Measurements from ENCODE around the gene NR6A1. TPM values are rescaled to one million over a fixed set of nuclear protein-coding genes. Genes with fewer than 3 reads are reported as not detected.

Gene NR6A1
- total and polyA plus RNA-seq, 2 of the 8 experiments (the other 6 are each of a cell fraction or from before 2014, with no cell fraction given), result 93.2 to 237 TPM

DNA sequence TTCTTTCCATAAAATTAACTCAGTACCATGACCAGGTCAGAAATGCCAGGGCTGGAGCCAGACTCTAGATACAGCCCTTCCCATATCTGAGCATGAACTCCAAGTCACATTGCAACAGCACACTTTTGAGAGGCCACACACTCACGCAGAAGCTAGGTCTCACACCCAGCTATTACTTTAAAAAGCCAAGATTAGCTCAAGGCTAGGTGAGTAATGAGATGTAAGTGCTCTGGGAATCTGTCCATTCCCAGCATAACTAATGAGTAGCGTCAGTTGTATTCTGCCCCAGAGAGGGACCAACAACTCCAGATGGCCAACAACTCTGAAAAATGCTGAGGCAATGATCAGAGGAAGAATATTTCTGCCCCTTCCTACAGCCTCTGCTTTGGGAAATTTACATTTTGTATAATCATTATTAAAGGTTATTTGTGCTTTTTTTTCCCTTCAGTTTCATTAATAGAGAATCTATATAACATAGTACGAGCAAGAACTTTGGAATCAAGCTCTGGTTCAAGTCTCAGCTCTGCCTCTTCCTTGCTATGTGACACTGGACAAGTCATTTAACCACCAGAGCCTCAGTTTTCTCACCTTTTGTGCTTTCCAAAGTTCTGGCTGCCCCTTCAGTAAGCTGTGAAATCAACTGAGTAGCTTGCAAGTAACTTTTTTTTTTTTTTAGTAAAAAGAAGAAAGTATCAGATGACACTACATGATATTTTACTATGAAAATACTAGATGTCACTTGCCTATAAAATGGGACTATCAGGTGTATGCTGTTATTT is 118.3 kb downstream of the NR6A1 start:
- H2BK20ac ChIP-seq (ENCODE audit: low read length), result no peak overlapping the region
- no peak for TF ChIP-seq SIRT6 (IDR thresholded peaks at IDR 0.05; ENCODE audit: low read length)
- no peak for TF ChIP-seq SAP30 (IDR thresholded peaks at IDR 0.05; ENCODE audit: insufficient read depth, insufficient replicate concordance, low read length)
- no peak for TF ChIP-seq TAF1 (IDR thresholded peaks at IDR 0.05; ENCODE audit: low read depth, low read length)
- TF ChIP-seq SP1 (IDR thresholded peaks at IDR 0.05; ENCODE audit: low read depth, low read length), result no peak
- TF ChIP-seq, protein P1, sequence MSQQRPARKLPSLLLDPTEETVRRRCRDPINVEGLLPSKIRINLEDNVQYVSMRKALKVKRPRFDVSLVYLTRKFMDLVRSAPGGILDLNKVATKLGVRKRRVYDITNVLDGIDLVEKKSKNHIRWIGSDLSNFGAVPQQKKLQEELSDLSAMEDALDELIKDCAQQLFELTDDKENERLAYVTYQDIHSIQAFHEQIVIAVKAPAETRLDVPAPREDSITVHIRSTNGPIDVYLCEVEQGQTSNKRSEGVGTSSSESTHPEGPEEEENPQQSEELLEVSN (IDR thresholded peaks at IDR 0.05), result no peak
- TF ChIP-seq BCL11A (IDR thresholded peaks at IDR 0.05; ENCODE audit: low read depth in 2 of 2, low read length in 2 of 2), result no peak
- no peak for TF ChIP-seq SP2 (IDR thresholded peaks at IDR 0.05; ENCODE audit: low read length)
- TF ChIP-seq GTF2F1 (IDR thresholded peaks at IDR 0.05; ENCODE audit: borderline replicate concordance, low read depth, low read length), result no peak
- TF ChIP-seq, protein P2, sequence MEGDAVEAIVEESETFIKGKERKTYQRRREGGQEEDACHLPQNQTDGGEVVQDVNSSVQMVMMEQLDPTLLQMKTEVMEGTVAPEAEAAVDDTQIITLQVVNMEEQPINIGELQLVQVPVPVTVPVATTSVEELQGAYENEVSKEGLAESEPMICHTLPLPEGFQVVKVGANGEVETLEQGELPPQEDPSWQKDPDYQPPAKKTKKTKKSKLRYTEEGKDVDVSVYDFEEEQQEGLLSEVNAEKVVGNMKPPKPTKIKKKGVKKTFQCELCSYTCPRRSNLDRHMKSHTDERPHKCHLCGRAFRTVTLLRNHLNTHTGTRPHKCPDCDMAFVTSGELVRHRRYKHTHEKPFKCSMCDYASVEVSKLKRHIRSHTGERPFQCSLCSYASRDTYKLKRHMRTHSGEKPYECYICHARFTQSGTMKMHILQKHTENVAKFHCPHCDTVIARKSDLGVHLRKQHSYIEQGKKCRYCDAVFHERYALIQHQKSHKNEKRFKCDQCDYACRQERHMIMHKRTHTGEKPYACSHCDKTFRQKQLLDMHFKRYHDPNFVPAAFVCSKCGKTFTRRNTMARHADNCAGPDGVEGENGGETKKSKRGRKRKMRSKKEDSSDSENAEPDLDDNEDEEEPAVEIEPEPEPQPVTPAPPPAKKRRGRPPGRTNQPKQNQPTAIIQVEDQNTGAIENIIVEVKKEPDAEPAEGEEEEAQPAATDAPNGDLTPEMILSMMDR (IDR thresholded peaks at IDR 0.05; ENCODE audit: control extremely low read depth in 1 of 3, insufficient read depth in 1 of 3, low read depth in 1 of 3, low read length in 3 of 3), result no peak

More for the DNA sequence above, 118.3 kb downstream of the NR6A1 start:
- Histone ChIP-seq H4K20me1 (replicated peaks in 1 of 2; ENCODE audit: control insufficient read depth in 1 of 2, insufficient read depth in 2 of 2, low read length in 2 of 2) (peaks cover 1 to 6% of the 10 kb centered on the region in 2 experiments), H2BK5ac (ENCODE audit: low read depth, low read length) (no peak overlapping the region), H3K14ac (ENCODE audit: insufficient read length) (no peak overlapping the region), H3K4me3 (ENCODE audit: extremely low read depth in 1 of 4, insufficient read depth in 2 of 4, low read depth in 3 of 4, low read length in 4 of 4) (no peak overlapping the region), H3K9me3 (ENCODE audit: insufficient read depth in 2 of 2, low read depth in 1 of 2, low read length in 1 of 2) (no peaks in the 10 kb centered on the region), H3K56ac (replicated peaks; ENCODE audit: insufficient read length, low read depth, low read length) (no peak overlapping the region), H3K23me2 (ENCODE audit: low read depth, low read length) (no peaks in the 10 kb centered on the region; the same call in 1 of the 2 replicates), H2BK12ac (ENCODE audit: low read depth, low read length) (no peak overlapping the region), H2BK15ac (ENCODE audit: low read length) (no peak overlapping the region), H3K79me2 (ENCODE audit: control insufficient read depth in 1 of 2, insufficient read depth in 2 of 2, low read length in 2 of 2) (peaks cover 0 to 97% of the 10 kb centered on the region in 2 experiments; a peak in 2 of 4 replicates), H3K18ac (ENCODE audit: extremely low read depth, low read length) (no peak overlapping the region), H2AK5ac (ENCODE audit: low read depth, low read length) (no peak overlapping the region), H3K23ac (ENCODE audit: insufficient read length) (no peak overlapping the region), H4K5ac (ENCODE audit: insufficient read length, low read depth, low read length) (no peak overlapping the region), H3K9ac (replicated peaks in 1 of 4; ENCODE audit: extremely low read depth in 1 of 4, low read depth in 3 of 4, low read length in 3 of 4) (no peak overlapping the region), H2AFZ (ENCODE audit: low read length) (no peak overlapping the region), H3K4me2 (ENCODE audit: insufficient read depth in 1 of 2, low read depth in 2 of 2, low read length in 2 of 2) (no peak overlapping the region), H2BK120ac (replicated peaks; ENCODE audit: low read depth, low read length) (no peak overlapping the region), H3K79me1 (ENCODE audit: low read depth, low read length) (no peaks in the 10 kb centered on the region; the same call in 1 of the 2 replicates), H4K91ac (replicated peaks; ENCODE audit: insufficient read length, low read length) (no peak overlapping the region), H3K4ac (replicated peaks; ENCODE audit: insufficient read length, low read depth, low read length) (no peak overlapping the region), H3K27me3 (replicated peaks in 1 of 4; ENCODE audit: control insufficient read depth in 3 of 4, extremely low read depth in 1 of 4, insufficient read depth in 3 of 4, low read length in 3 of 4) (no peaks in the 10 kb centered on the region), H3K27ac (ENCODE audit: low read depth, low read length) (no peak overlapping the region), H3K4me1 (replicated peaks in 1 of 4; ENCODE audit: control insufficient read depth in 3 of 4, insufficient read depth in 4 of 4, low read length in 3 of 4) (no peaks in the 10 kb centered on the region), H4K8ac (ENCODE audit: extremely low read depth, insufficient read depth, low read length) (no peak overlapping the region), H3K36me3 (ENCODE audit: control insufficient read depth in 2 of 4, insufficient read depth in 4 of 4, low read length in 3 of 4) (no peaks in the 10 kb centered on the region)
- DNase-seq (ENCODE audit: low read depth in 1 of 2, low spot score in 2 of 2) (no peak), FAIRE-seq (no peak)
- ChIA-PET CTCF (ENCODE audit: partially characterized antibody) (interaction anchor here (0.9 to 3.4 kb wide), 6 partner anchors 11 to 101 kb away, joined by 3 to 22 read pairs (median 6); no protein-coding TSS in a partner anchor), POLR2A (ENCODE audit: partially characterized antibody) (interaction anchor here (1.2 to 1.3 kb wide), 2 partner anchors 13 to 18 kb away, joined by 3 to 4 read pairs; no protein-coding TSS in a partner anchor)
- WGBS, 2 experiments (ENCODE audit: extremely low coverage in 1 of 2, insufficient coverage in 1 of 2, insufficient read length in 1 of 2, insufficient replicate concordance in 2 of 2, low coverage in 1 of 2, low lambda C conversion rate in 2 of 2, missing lambda C conversion rate in 1 of 2), result 92% methylated on average over 3 of the region's 3 CpGs; no CpG with 5 or more reads in 1 of the 2 experiments

Measured in H1 (cell line).